ENCODE measurements around the gene MASP1.

DNA sequence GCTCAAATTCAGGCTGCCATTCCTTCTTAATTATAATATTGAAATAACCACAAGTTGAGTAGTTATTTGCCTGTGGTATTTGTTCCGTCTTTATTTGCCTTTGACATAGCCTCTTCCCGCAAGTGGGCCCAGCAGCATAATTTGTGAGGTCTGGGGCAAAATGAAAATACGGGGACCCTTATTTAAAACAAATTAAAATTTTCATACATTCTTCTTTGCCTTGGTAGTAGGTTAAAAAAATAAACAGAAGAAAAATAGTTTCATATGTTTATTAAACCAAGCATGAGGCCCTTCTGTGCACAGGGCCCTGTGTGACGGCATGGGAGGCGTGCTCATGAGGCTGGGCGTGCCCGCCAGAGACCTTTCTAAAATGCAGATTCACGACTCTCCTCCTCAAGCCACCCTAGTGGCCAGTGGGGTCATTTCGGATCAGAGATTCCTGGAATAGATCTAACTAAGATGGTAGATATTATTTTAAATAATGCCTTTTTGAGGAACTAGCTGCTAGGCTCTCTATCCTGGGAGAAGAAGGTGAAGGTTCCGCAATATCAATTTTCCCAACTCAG lies 35.4 kb downstream of the MASP1 start:
- TF ChIP-seq POLR2A (IDR thresholded peaks at IDR 0.05) (no peak), EP300 (IDR thresholded peaks at IDR 0.05) (no peak), POLR2AphosphoS5 (IDR thresholded peaks at IDR 0.05) (no peak)
- TF ChIP-seq, protein P1, sequence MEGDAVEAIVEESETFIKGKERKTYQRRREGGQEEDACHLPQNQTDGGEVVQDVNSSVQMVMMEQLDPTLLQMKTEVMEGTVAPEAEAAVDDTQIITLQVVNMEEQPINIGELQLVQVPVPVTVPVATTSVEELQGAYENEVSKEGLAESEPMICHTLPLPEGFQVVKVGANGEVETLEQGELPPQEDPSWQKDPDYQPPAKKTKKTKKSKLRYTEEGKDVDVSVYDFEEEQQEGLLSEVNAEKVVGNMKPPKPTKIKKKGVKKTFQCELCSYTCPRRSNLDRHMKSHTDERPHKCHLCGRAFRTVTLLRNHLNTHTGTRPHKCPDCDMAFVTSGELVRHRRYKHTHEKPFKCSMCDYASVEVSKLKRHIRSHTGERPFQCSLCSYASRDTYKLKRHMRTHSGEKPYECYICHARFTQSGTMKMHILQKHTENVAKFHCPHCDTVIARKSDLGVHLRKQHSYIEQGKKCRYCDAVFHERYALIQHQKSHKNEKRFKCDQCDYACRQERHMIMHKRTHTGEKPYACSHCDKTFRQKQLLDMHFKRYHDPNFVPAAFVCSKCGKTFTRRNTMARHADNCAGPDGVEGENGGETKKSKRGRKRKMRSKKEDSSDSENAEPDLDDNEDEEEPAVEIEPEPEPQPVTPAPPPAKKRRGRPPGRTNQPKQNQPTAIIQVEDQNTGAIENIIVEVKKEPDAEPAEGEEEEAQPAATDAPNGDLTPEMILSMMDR (IDR thresholded peaks at IDR 0.05) = no peak
